Activated T-cell treated with anti-CD3 and anti-CD28 coated beads for 4 hours (primary cell): ENCODE measurements around the gene CCDC92.
"Not testable (repeated sequence)": the region's sequence is repeated elsewhere in the genome, so short reads cannot be mapped to it uniquely, and the experiment has no call there.

Source experiments
- DNase-seq: peaks from one replicate; pipeline ENCODE4 v3.0.0-alpha.2; 2020

Gene CCDC92

GRCh38 chr12:123933214-123933613 is 39.4 kb downstream of the CCDC92 start:
- no peak for DNase-seq

GRCh38 chr12:123931686-123932321 is 40.8 kb downstream of the CCDC92 start:
- DNase-seq = no peak

GRCh38 chr12:123929946-123930583 is 42.6 kb downstream of the CCDC92 start:
- DNase-seq = no peak

GRCh38 chr12:123928897-123929296 is 43.7 kb downstream of the CCDC92 start:
- DNase-seq = no peak

- no peak for DNase-seq
Observed at GRCh38 chr12:123928274-123928865, 44.3 kb downstream of the CCDC92 start.

- DNase-seq = no peak
Observed at GRCh38 chr12:123924539-123924938, 48.1 kb downstream of the CCDC92 start.

GRCh38 chr12:123923927-123924326 is 48.7 kb downstream of the CCDC92 start:
- DNase-seq = no peak

GRCh38 chr12:123923038-123923437 is 49.6 kb downstream of the CCDC92 start:
- no peak for DNase-seq

GRCh38 chr12:123919980-123920360 is 52.7 kb downstream of the CCDC92 start:
- no peak for DNase-seq

- no peak for DNase-seq
Observed at GRCh38 chr12:123917337-123917850, 55.2 kb downstream of the CCDC92 start.

GRCh38 chr12:123916729-123917128 is 55.9 kb downstream of the CCDC92 start:
- peak; percentile 59 for DNase-seq

GRCh38 chr12:123914726-123915333 is 57.8 kb downstream of the CCDC92 start:
- no peak for DNase-seq

GRCh38 chr12:123912415-123913380 is 59.9 kb downstream of the CCDC92 start:
- DNase-seq = no peak

GRCh38 chr12:123911672-123912409 is 60.8 kb downstream of the CCDC92 start:
- not testable (repeated sequence) for DNase-seq

GRCh38 chr12:123910761-123911193 is 61.9 kb downstream of the CCDC92 start:
- no peak for DNase-seq

- DNase-seq = no peak
Observed at GRCh38 chr12:123910057-123910456, 62.6 kb downstream of the CCDC92 start.

- DNase-seq = no peak
Observed at GRCh38 chr12:123908884-123909725, 63.5 kb downstream of the CCDC92 start.

- DNase-seq = no peak
Observed at GRCh38 chr12:123907726-123908476, 64.7 kb downstream of the CCDC92 start.

- DNase-seq = no peak
Observed at GRCh38 chr12:123906711-123907420, 65.8 kb downstream of the CCDC92 start.
